GM23338 (cell line): ENCODE results near the gene ARFIP2. TPM values are rescaled to one million over a fixed set of nuclear protein-coding genes. Genes with fewer than 3 reads are reported as not detected.

Experiments used
- ATAC-seq: fragments of 200-7000 bp; cut with Tn5 transposase; 3 replicates; pipeline ENCODE4 v1.9.1; 2020
- DNase-seq: peaks from one replicate; pipeline ENCODE4 v3.0.0-alpha.2; 2015; ENCODE audit warnings: low spot score
- H2AFZ ChIP-seq: fragments of 200-600 bp; sonication (generic); 2 replicates; pipeline ENCODE4 v1.8.0; 2016; ENCODE audit warnings: antibody characterized with exemption, mild to moderate bottlenecking, moderate library complexity
- H3F3A ChIP-seq: fragments of 200-600 bp; sonication (generic); replicated peaks from 2 replicates; pipeline ENCODE4 v1.8.0; 2017; ENCODE audit warnings: antibody characterized with exemption, mixed run types, low read depth
- H3K27ac ChIP-seq: fragments of 200-600 bp; sonication (generic); 2 replicates; pipeline ENCODE4 v1.6.1; 2016; ENCODE audit warnings: low read depth
- H3K27me3 ChIP-seq: fragments of 200-600 bp; sonication (generic); 2 replicates; pipeline ENCODE4 v1.8.0; 2016; ENCODE audit warnings: mild to moderate bottlenecking, mixed run types, moderate library complexity; ENCODE audit not compliant: insufficient read depth
- H3K36me3 ChIP-seq: fragments of 200-600 bp; sonication (generic); 2 replicates; pipeline ENCODE4 v1.8.0; 2016; ENCODE audit warnings: mild to moderate bottlenecking; ENCODE audit not compliant: insufficient read depth
- H3K4me1 ChIP-seq: fragments of 200-600 bp; sonication (generic); 2 replicates; pipeline ENCODE4 v1.8.0; 2016; ENCODE audit warnings: mild to moderate bottlenecking, moderate library complexity; ENCODE audit not compliant: insufficient read depth
- H3K4me2 ChIP-seq: fragments of 200-600 bp; sonication (generic); 2 replicates; pipeline ENCODE4 v1.7.1; 2017; ENCODE audit warnings: mixed run types
- H3K4me3 ChIP-seq: fragments of 200-600 bp; sonication (generic); 2 replicates; pipeline ENCODE4 v1.6.1; 2016; ENCODE audit warnings: mixed run types
- H3K79me2 ChIP-seq: fragments of 200-600 bp; sonication (generic); replicated peaks from 2 replicates; pipeline ENCODE4 v1.8.0; 2017; ENCODE audit warnings: mild to moderate bottlenecking; ENCODE audit not compliant: insufficient read depth
- H3K9me2 ChIP-seq: fragments of 200-600 bp; sonication (generic); 2 replicates; pipeline ENCODE4 v1.8.0; 2017; ENCODE audit not compliant: insufficient read depth
- H4K20me1 ChIP-seq: fragments of 200-600 bp; sonication (generic); replicated peaks from 2 replicates; pipeline ENCODE4 v1.8.0; 2017; ENCODE audit warnings: mild to moderate bottlenecking; ENCODE audit not compliant: insufficient read depth
- H3K27ac Mint-ChIP-seq: 2 replicates; pipeline ENCODE4 v1.8.0; 2020; ENCODE audit warnings: inconsistent platforms, mild to moderate bottlenecking, moderate library complexity, mixed read lengths
- H3K27me3 Mint-ChIP-seq: 3 replicates; pipeline ENCODE4 v1.8.0; 2022; ENCODE audit warnings: low read depth, mild to moderate bottlenecking, moderate library complexity, mixed read lengths, inconsistent platforms; ENCODE audit not compliant: insufficient read depth, poor library complexity
- H3K36me3 Mint-ChIP-seq: 3 replicates; pipeline ENCODE4 v1.8.0; 2021; ENCODE audit warnings: low read depth, mild to moderate bottlenecking, inconsistent platforms, moderate library complexity, mixed read lengths
- H3K4me1 Mint-ChIP-seq: 3 replicates; pipeline ENCODE4 v1.8.0; 2020; ENCODE audit warnings: mild to moderate bottlenecking, inconsistent platforms, mixed read lengths
- H3K4me3 Mint-ChIP-seq: 3 replicates; pipeline ENCODE4 v1.8.0; 2021; ENCODE audit warnings: moderate library complexity, mild to moderate bottlenecking, inconsistent platforms, mixed read lengths
- H3K9me3 Mint-ChIP-seq: 3 replicates; pipeline ENCODE4 v1.8.0; 2020; ENCODE audit warnings: moderate library complexity, mild to moderate bottlenecking, inconsistent platforms, mixed read lengths
- EZH2 ChIP-seq: fragments of 200-600 bp; sonication (generic); IDR thresholded peaks from one replicate; pipeline ENCODE4 v1.8.0; 2017; ENCODE audit warnings: antibody characterized with exemption, mild to moderate bottlenecking, low read depth; ENCODE audit not compliant: unreplicated experiment
- EZH2phosphoT487 ChIP-seq: fragments of 200-600 bp; sonication (generic); IDR thresholded peaks from one replicate; pipeline ENCODE4 v1.8.1; 2018; ENCODE audit warnings: antibody characterized with exemption; ENCODE audit not compliant: unreplicated experiment
- ZNF114 ChIP-seq: fragments of 250-450 bp; sonication (Bioruptor Pico); IDR thresholded peaks from 2 replicates; pipeline ENCODE4 v1.5.0; 2020; ENCODE audit warnings: mild to moderate bottlenecking, moderate library complexity
- polyA plus RNA-seq: library from polyadenylated mRNA; unstranded; fragments of >200 nt; fragmentation: Nextera tagmentation; extraction: Ambion mirVana; gene quantifications from 2 replicates; pipeline ENCODE4 v1.2.1, GENCODE V29; 2016
- total RNA-seq: library from RNA; depleted of rRNA; stranded (reverse); fragments of >200 nt; shearing (Covaris generic); gene quantifications from 2 replicates; pipeline ENCODE4 v1.2.3, GENCODE V29; 2014
- TF ChIP-seq, protein P1 (sequence below), 2 experiments: fragments of 200-600 bp in 1 of 2; sonication (generic) in 1 of 2; conservative IDR thresholded peaks; 2 replicates each; pipeline versions ENCODE4 v1.5.1 to v1.6.1; 2016 to 2017; ENCODE audit warnings: antibody characterized with exemption in 2 of 2, low read depth in 2 of 2, mild to moderate bottlenecking in 2 of 2, moderate library complexity in 1 of 2
- TF ChIP-seq, protein P2 (sequence below): fragments of 250-450 bp; sonication (Bioruptor Pico); IDR thresholded peaks from 2 replicates; pipeline ENCODE4 v1.5.0; 2020; ENCODE audit warnings: mild to moderate bottlenecking, moderate library complexity
- TF ChIP-seq, protein P3 (sequence below): IDR thresholded peaks from 2 replicates; pipeline ENCODE4 v1.6.1; 2016; ENCODE audit warnings: antibody characterized with exemption

ARFIP2 gene
- total and polyA plus RNA-seq, 2 experiments from 2014 or later = 35.4 to 61.5 TPM

DNA sequence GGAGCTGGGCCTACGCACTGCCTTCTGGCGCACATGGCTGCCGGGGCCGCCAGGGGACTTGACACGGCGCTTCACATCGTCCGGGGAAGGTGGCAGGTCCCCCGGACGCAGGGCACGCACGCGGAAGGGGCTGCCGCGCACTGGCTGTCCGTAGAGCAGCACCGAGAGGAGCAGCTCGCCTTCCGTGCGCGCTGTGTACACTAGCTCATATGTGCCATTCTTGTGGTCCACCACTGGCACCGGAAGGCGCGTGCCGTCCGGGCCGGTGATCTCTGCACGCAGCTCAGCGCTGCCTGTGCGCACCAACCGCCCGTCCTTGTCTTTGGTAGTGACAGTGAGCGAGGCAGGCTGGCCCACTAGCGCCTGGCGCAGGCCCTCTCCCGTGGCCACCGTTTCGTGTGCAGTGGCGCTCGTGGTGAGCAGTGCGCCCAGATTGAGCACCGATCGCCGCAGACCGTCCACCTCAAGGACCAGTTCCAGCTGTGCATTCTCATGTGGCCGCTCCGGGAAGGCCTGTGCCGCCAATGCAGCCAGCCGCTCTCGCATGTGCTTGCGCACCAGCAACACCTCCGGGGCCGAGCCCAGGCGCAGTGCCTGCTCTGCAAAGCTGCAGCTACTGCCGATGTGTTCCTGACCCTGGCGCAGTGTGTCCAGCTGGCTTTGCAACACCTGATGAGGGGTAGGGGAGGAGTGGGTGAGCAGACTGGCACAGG lies 24.6 kb downstream of the ARFIP2 start:
- no peaks in the 10 kb centered on the region for H3K9me3 Mint-ChIP-seq

DNA sequence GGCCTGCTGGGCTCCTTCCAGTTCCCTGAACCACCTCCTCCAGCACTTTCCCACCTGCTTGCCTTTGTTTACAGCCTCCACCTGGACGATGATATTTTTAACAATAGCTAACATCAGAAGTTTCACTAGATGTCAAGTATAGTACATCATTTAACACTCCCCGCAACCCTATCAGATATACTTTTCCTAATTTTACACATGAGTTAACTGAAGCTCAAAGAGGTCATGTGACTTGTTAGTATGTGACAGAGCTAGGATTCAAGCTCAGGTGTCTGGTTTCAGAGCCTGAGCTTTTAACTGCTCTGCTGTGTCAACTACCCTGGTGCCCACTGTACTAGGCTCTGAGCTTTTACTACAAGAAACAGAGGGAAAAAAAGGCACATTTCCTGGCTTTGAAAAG lies 26.1 kb downstream of the ARFIP2 start:
- H3K27me3 Mint-ChIP-seq = no peaks in the 10 kb centered on the region
- Histone ChIP-seq H2AFZ (no peak overlapping the region), H3K27ac (no peak overlapping the region), H3K79me2 (no peaks in the 10 kb centered on the region), H3K9me2 (no peaks in the 10 kb centered on the region), H3K4me3 (no peak overlapping the region), H4K20me1 (no peaks in the 10 kb centered on the region), H3F3A (no peaks in the 10 kb centered on the region), H3K36me3 (0 out of 2 replicates have a peak, but pooled peaks cover 2% of the 10 kb centered on the region), H3K4me1 (no peaks in the 10 kb centered on the region), H3K27me3 (no peaks in the 10 kb centered on the region), H3K4me2 (no peak overlapping the region)
- no peak for TF ChIP-seq ZNF114
- no peak overlapping the region for H3K27ac Mint-ChIP-seq
- H3K4me1 Mint-ChIP-seq = no peaks in the 10 kb centered on the region
- DNase-seq (no peak), ATAC-seq (no peak)
- H3K9me3 Mint-ChIP-seq = no peaks in the 10 kb centered on the region
- H3K4me3 Mint-ChIP-seq = no peak overlapping the region
- no peaks in the 10 kb centered on the region for H3K36me3 Mint-ChIP-seq

More for the DNA sequence above, 24.6 kb downstream of the ARFIP2 start:
- H3K4me1 ChIP-seq = no peaks in the 10 kb centered on the region
- no peaks in the 10 kb centered on the region for H4K20me1 ChIP-seq
- DNase-seq (no peak), ATAC-seq (no peak)
- H3K27me3 ChIP-seq = no peaks in the 10 kb centered on the region
- H3K4me3 ChIP-seq = no peak overlapping the region
- H2AFZ ChIP-seq = no peak overlapping the region
- H3K36me3 Mint-ChIP-seq = no peaks in the 10 kb centered on the region
- H3K4me2 ChIP-seq = no peak overlapping the region
- no peaks in the 10 kb centered on the region for H3K36me3 ChIP-seq
- H3F3A ChIP-seq = no peaks in the 10 kb centered on the region
- no peaks in the 10 kb centered on the region for H3K27me3 Mint-ChIP-seq
- H3K27ac ChIP-seq = no peak overlapping the region
- no peaks in the 10 kb centered on the region for H3K4me1 Mint-ChIP-seq
- no peaks in the 10 kb centered on the region for H3K79me2 ChIP-seq
- no peak overlapping the region for H3K27ac Mint-ChIP-seq
- H3K4me3 Mint-ChIP-seq = no peak overlapping the region
- TF ChIP-seq ZNF114 (no peak), EZH2 (no peak)
- TF ChIP-seq, protein P1, sequence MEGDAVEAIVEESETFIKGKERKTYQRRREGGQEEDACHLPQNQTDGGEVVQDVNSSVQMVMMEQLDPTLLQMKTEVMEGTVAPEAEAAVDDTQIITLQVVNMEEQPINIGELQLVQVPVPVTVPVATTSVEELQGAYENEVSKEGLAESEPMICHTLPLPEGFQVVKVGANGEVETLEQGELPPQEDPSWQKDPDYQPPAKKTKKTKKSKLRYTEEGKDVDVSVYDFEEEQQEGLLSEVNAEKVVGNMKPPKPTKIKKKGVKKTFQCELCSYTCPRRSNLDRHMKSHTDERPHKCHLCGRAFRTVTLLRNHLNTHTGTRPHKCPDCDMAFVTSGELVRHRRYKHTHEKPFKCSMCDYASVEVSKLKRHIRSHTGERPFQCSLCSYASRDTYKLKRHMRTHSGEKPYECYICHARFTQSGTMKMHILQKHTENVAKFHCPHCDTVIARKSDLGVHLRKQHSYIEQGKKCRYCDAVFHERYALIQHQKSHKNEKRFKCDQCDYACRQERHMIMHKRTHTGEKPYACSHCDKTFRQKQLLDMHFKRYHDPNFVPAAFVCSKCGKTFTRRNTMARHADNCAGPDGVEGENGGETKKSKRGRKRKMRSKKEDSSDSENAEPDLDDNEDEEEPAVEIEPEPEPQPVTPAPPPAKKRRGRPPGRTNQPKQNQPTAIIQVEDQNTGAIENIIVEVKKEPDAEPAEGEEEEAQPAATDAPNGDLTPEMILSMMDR (conservative IDR thresholded peaks at IDR 0.05; ENCODE audit: low read depth in 2 of 2) = no peak
- H3K9me2 ChIP-seq = no peaks in the 10 kb centered on the region

DNA sequence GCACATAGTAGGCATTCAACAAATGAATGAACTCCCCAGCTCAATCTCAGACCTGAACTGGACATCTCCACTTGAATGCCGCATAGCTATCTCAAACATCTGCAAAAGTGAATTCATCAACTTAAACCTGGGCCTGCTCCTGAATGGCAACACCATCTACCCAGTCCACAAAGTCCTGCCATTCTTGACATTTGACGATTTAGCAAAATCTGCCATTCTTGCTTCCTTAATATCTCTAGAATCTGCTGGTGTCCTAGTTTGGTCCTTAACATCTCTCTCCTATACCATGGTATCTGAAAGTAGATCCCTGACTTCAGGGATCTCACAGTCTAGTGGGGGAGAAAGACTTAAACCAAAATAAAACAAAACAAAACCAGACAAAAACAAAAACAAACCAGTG lies 28.0 kb downstream of the ARFIP2 start:
- no peaks in the 10 kb centered on the region for H3K27me3 ChIP-seq
- no peak overlapping the region for H3K4me3 ChIP-seq
- H3K4me2 ChIP-seq = no peak overlapping the region
- H3K79me2 ChIP-seq = no peaks in the 10 kb centered on the region
- no peaks in the 10 kb centered on the region for H3K9me2 ChIP-seq
- H4K20me1 ChIP-seq = no peaks in the 10 kb centered on the region
- Mint-ChIP-seq H3K4me3 (no peak overlapping the region), H3K4me1 (no peaks in the 10 kb centered on the region), H3K27ac (no peak overlapping the region), H3K27me3 (no peaks in the 10 kb centered on the region), H3K36me3 (no peaks in the 10 kb centered on the region), H3K9me3 (no peaks in the 10 kb centered on the region)
- no peaks in the 10 kb centered on the region for H3F3A ChIP-seq
- H2AFZ ChIP-seq = no peak overlapping the region
- no peaks in the 10 kb centered on the region for H3K4me1 ChIP-seq
- no peak for ATAC-seq
- 0 out of 2 replicates have a peak, but pooled peaks cover 3% of the 10 kb centered on the region for H3K36me3 ChIP-seq
- DNase-seq = no peak
- H3K27ac ChIP-seq = no peak overlapping the region
- TF ChIP-seq EZH2phosphoT487 = no peak
- TF ChIP-seq EZH2 = no peak
- TF ChIP-seq, protein P2, sequence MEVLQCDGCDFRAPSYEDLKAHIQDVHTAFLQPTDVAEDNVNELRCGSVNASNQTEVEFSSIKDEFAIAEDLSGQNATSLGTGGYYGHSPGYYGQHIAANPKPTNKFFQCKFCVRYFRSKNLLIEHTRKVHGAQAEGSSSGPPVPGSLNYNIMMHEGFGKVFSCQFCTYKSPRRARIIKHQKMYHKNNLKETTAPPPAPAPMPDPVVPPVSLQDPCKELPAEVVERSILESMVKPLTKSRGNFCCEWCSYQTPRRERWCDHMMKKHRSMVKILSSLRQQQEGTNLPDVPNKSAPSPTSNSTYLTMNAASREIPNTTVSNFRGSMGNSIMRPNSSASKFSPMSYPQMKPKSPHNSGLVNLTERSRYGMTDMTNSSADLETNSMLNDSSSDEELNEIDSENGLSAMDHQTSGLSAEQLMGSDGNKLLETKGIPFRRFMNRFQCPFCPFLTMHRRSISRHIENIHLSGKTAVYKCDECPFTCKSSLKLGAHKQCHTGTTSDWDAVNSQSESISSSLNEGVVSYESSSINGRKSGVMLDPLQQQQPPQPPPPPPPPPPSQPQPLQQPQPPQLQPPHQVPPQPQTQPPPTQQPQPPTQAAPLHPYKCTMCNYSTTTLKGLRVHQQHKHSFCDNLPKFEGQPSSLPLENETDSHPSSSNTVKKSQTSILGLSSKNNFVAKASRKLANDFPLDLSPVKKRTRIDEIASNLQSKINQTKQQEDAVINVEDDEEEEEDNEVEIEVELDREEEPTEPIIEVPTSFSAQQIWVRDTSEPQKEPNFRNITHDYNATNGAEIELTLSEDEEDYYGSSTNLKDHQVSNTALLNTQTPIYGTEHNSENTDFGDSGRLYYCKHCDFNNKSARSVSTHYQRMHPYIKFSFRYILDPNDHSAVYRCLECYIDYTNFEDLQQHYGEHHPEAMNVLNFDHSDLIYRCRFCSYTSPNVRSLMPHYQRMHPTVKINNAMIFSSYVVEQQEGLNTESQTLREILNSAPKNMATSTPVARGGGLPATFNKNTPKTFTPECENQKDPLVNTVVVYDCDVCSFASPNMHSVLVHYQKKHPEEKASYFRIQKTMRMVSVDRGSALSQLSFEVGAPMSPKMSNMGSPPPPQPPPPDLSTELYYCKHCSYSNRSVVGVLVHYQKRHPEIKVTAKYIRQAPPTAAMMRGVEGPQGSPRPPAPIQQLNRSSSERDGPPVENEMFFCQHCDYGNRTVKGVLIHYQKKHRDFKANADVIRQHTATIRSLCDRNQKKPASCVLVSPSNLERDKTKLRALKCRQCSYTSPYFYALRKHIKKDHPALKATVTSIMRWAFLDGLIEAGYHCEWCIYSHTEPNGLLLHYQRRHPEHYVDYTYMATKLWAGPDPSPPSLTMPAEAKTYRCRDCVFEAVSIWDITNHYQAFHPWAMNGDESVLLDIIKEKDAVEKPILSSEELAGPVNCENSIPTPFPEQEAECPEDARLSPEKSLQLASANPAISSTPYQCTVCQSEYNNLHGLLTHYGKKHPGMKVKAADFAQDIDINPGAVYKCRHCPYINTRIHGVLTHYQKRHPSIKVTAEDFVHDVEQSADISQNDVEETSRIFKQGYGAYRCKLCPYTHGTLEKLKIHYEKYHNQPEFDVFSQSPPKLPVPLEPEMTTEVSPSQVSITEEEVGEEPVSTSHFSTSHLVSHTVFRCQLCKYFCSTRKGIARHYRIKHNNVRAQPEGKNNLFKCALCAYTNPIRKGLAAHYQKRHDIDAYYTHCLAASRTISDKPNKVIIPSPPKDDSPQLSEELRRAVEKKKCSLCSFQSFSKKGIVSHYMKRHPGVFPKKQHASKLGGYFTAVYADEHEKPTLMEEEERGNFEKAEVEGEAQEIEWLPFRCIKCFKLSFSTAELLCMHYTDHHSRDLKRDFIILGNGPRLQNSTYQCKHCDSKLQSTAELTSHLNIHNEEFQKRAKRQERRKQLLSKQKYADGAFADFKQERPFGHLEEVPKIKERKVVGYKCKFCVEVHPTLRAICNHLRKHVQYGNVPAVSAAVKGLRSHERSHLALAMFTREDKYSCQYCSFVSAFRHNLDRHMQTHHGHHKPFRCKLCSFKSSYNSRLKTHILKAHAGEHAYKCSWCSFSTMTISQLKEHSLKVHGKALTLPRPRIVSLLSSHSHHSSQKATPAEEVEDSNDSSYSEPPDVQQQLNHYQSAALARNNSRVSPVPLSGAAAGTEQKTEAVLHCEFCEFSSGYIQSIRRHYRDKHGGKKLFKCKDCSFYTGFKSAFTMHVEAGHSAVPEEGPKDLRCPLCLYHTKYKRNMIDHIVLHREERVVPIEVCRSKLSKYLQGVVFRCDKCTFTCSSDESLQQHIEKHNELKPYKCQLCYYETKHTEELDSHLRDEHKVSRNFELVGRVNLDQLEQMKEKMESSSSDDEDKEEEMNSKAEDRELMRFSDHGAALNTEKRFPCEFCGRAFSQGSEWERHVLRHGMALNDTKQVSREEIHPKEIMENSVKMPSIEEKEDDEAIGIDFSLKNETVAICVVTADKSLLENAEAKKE (CRISPR knock-in tag) = no peak
- TF ChIP-seq, protein P3, sequence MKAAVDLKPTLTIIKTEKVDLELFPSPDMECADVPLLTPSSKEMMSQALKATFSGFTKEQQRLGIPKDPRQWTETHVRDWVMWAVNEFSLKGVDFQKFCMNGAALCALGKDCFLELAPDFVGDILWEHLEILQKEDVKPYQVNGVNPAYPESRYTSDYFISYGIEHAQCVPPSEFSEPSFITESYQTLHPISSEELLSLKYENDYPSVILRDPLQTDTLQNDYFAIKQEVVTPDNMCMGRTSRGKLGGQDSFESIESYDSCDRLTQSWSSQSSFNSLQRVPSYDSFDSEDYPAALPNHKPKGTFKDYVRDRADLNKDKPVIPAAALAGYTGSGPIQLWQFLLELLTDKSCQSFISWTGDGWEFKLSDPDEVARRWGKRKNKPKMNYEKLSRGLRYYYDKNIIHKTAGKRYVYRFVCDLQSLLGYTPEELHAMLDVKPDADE = no peak
